ENCODE measurements around the gene NSF. TPM values are rescaled to one million over a fixed set of nuclear protein-coding genes. Genes with fewer than 3 reads are reported as not detected.
"Not testable (repeated sequence)": the region's sequence is repeated elsewhere in the genome, so short reads cannot be mapped to it uniquely, and the experiment has no call there.

NSF gene
- polyA plus RNA-seq, 1 donor: 29.6 TPM

DNA sequence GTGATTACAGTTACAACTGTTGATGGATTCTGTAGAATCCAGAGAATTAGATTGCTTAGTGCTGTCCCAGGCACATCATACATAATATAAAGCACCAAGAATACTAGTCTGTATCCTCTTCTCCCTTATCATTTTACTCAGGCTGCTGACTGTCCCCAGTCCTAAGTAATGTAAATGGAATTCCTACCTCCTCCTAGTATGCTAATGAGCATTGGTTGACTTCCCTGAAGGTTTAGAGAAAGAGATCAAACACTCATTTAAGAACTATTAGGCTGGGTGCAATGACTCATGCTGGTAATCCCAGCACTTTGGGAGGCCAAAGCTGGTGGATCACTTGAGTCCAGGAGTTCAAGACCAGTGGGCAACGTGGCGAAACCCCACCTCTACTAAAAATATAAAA lies 37.0 kb downstream of the NSF start:
- DNase-seq; H3K4me1 ChIP-seq (ENCODE audit: control insufficient read depth, insufficient read depth, low read length); H3K27me3 ChIP-seq (ENCODE audit: control insufficient read depth, insufficient read depth, low read length); H3K36me3 ChIP-seq (ENCODE audit: control insufficient read depth, insufficient read depth, low read length); H3K4me3 ChIP-seq (ENCODE audit: low read length); H3K27ac ChIP-seq (ENCODE audit: low read length); H3K9me3 ChIP-seq (ENCODE audit: control insufficient read depth, low read depth, low read length): not testable (repeated sequence)
- WGBS (ENCODE audit: insufficient coverage, low lambda C conversion rate): no CpG with 5 or more reads among the region's 2 CpGs

DNA sequence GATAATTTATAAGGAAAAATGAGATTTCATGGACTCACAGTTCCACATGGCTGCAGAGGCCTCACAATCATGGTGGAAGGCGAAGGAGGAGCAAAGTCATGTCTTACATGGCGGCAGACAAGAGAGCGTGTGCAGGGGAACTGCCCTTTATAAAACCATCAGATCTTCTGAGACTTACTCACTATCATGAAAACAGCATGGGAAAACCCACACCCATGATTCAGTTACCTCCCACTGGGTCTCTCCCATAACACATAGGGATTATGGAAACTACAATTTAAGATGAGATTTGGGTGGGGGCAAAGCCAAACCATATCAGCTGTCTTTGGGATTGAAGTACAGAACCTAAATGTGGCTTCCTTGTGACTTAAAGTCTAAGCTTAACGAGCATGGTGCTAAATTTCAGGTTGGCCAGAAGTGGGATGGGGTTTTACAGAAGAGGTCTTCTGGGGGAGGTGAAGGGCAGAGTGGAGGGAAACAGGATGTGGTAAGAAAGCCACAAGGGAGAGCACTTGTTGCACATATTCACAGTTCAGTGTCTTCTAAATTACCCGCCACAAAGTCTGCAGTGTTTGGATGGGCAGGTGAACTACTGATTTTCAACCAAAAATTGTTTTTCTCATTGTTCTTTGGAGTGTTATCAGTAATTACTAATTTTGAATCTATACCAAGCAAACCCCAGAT lies 38.4 kb downstream of the NSF start:
- not testable (repeated sequence) for H3K9me3 ChIP-seq (ENCODE audit: control insufficient read depth, low read depth, low read length); H3K4me1 ChIP-seq (ENCODE audit: control insufficient read depth, insufficient read depth, low read length); DNase-seq; H3K27ac ChIP-seq (ENCODE audit: low read length); H3K36me3 ChIP-seq (ENCODE audit: control insufficient read depth, insufficient read depth, low read length); H3K27me3 ChIP-seq (ENCODE audit: control insufficient read depth, insufficient read depth, low read length); H3K4me3 ChIP-seq (ENCODE audit: low read length)
- no CpG with 5 or more reads among the region's 5 CpGs for WGBS (ENCODE audit: insufficient coverage, low lambda C conversion rate)

DNA sequence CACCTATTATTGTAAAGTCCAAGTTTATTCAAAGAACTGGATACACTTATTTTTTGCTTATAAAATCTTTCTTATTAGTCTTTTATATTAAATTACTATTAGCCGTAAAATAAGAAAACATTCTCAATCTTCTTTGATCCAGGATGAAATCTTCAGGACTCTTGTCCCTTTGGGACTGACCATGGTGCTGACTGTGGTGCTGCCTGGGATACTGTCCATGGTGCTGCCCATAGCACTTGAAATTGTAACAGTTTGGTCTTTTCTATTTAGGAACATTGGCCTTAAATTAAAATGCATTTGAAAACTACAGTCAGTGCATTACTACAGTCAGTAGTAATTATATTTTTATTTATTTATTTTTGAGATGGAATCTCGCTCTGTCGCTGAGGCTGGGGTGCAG lies 41.7 kb downstream of the NSF start:
- WGBS (ENCODE audit: insufficient coverage, low lambda C conversion rate): no CpG with 5 or more reads among the region's 3 CpGs
- H3K27ac ChIP-seq (ENCODE audit: low read length); H3K27me3 ChIP-seq (ENCODE audit: control insufficient read depth, insufficient read depth, low read length); H3K4me3 ChIP-seq (ENCODE audit: low read length); H3K36me3 ChIP-seq (ENCODE audit: control insufficient read depth, insufficient read depth, low read length); H3K4me1 ChIP-seq (ENCODE audit: control insufficient read depth, insufficient read depth, low read length); DNase-seq; H3K9me3 ChIP-seq (ENCODE audit: control insufficient read depth, low read depth, low read length): not testable (repeated sequence)

DNA sequence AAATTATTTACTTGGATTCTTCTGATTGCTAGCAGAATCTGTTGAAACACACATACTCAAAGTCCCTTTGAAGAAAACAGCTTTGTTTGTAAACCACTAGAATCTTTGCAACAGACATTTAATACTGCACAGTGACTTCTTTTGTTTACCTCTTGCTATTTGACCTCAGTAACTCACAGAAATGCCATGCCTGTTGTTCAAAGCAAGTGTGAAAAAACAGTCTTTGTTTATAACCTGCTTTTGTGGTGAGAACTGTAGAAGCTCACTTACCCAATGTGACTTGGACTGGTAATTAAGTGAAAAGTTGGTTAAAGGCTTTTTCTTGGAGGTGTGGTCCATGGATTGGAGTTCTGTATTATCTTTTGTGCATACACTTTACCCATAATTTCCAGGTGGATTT lies 44.4 kb downstream of the NSF start:
- H3K27me3 ChIP-seq (ENCODE audit: control insufficient read depth, insufficient read depth, low read length); H3K4me3 ChIP-seq (ENCODE audit: low read length); H3K36me3 ChIP-seq (ENCODE audit: control insufficient read depth, insufficient read depth, low read length); H3K4me1 ChIP-seq (ENCODE audit: control insufficient read depth, insufficient read depth, low read length); H3K27ac ChIP-seq (ENCODE audit: low read length); H3K9me3 ChIP-seq (ENCODE audit: control insufficient read depth, low read depth, low read length); DNase-seq: not testable (repeated sequence)

DNA sequence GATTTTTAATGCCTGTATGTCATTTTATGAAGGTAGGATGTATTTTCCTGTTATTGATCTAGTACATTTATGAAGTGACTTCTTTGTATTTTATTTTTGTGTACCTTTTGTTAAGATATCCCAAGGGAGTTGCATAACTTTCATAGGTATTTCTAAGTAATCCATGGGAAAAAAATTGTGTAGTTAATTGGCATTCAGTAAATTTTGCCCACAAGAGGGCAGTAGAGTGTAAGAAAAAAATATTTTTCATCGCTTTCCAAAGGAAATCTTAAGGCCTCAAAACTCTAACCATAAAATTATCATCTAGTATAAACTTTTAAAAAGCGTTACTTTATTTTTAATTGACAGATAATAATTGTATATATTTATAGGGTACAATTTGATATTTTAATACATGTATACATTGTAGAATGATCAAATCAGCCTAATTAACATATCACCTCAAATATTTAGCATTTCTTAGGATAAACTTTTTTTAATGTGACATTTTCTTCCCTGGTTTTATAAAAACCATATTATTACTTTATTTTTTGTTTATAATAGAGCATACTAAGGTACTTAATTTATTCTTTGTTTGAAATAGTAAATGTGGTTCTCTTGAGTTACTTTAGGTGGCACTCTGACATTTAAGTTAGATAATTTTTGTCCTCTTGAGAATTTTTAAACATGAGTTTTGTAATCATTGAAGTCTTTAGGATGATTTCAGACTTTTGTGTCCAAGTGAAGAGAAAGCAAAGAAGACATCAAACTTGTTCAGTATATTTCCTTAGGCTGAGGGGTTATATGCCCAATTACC lies 51.6 kb downstream of the NSF start:
- DNase-seq; H3K27ac ChIP-seq (ENCODE audit: low read length); H3K4me3 ChIP-seq (ENCODE audit: low read length); H3K9me3 ChIP-seq (ENCODE audit: control insufficient read depth, low read depth, low read length); H3K4me1 ChIP-seq (ENCODE audit: control insufficient read depth, insufficient read depth, low read length); H3K36me3 ChIP-seq (ENCODE audit: control insufficient read depth, insufficient read depth, low read length); H3K27me3 ChIP-seq (ENCODE audit: control insufficient read depth, insufficient read depth, low read length): not testable (repeated sequence)
- no CpG with 5 or more reads among the region's 2 CpGs for WGBS (ENCODE audit: insufficient coverage, low lambda C conversion rate)

DNA sequence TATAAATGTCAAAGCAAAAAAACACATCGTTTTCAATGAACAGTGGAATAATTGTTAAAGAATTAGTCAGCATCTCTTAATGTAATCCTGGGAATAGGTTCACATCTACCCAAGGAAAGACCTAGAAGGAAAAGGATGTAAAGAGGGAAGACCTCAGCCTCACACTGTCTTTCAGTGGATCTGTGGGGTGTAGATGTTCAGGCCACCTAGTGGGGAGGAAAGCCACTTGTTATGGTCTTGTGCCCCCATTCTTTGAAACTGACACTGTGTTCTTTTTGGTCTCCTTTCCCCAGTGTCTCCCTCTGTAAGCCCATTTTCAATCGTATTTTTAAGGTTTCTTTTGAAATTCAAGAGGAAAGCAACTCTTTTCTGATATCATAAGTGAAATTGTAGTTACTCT lies 56.8 kb downstream of the NSF start:
- not testable (repeated sequence) for H3K4me1 ChIP-seq (ENCODE audit: control insufficient read depth, insufficient read depth, low read length); H3K27me3 ChIP-seq (ENCODE audit: control insufficient read depth, insufficient read depth, low read length); H3K36me3 ChIP-seq (ENCODE audit: control insufficient read depth, insufficient read depth, low read length); H3K9me3 ChIP-seq (ENCODE audit: control insufficient read depth, low read depth, low read length); DNase-seq; H3K27ac ChIP-seq (ENCODE audit: low read length); H3K4me3 ChIP-seq (ENCODE audit: low read length)
- WGBS (ENCODE audit: insufficient coverage, low lambda C conversion rate): no CpG with 5 or more reads among the region's 2 CpGs

DNA sequence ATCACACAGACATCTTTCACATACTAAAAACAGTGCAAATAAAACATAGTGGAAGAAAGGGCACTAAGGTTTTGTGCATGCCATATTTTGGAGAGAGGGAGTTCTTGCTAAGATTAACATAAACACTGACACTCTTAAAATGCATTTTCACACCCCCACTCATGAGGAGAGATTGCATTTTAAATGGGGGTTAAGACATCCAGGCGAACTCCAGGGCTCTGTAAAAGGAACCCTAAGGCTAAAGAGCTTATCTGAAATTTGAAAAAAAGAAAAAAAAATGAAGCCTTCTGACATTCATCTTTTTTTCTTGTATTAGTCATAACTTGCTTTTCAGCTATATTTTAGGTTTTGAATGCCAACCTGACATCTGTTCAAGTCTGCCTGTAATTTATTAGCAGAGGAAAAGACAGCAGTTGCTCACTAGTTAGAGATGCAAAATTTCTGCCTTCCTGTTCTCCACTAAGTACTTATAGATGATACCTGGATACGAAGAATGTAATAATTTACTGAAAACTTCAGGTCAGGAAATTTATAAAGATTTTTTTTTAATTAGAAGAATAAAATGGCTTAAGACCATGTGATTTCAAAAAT lies 57.3 kb downstream of the NSF start:
- H3K4me1 ChIP-seq (ENCODE audit: control insufficient read depth, insufficient read depth, low read length); H3K36me3 ChIP-seq (ENCODE audit: control insufficient read depth, insufficient read depth, low read length); H3K9me3 ChIP-seq (ENCODE audit: control insufficient read depth, low read depth, low read length); H3K4me3 ChIP-seq (ENCODE audit: low read length); H3K27ac ChIP-seq (ENCODE audit: low read length); H3K27me3 ChIP-seq (ENCODE audit: control insufficient read depth, insufficient read depth, low read length); DNase-seq: not testable (repeated sequence)
- WGBS (ENCODE audit: insufficient coverage, low lambda C conversion rate): no CpG with 5 or more reads among the region's 2 CpGs

DNA sequence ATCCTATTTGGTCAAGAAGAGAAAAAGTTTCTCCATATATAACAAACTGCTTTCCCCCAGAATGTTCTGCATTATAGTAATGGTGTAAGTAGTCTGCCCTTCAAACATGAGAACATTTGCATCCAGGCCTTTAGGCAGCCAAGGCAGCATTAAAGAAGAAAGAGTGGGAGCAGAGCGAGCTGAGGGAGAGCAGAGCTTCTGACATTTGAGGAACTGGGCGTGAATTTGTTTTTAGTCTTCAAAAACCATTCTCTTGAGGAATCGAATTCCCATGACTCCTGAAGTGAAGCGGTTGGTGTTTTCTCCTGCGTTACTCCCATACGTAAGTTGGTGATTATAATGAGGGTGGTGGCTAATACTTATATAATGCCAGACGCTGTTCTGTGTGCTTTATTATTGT lies 58.8 kb downstream of the NSF start:
- not testable (repeated sequence) for H3K27me3 ChIP-seq (ENCODE audit: control insufficient read depth, insufficient read depth, low read length); H3K36me3 ChIP-seq (ENCODE audit: control insufficient read depth, insufficient read depth, low read length); H3K4me1 ChIP-seq (ENCODE audit: control insufficient read depth, insufficient read depth, low read length); H3K27ac ChIP-seq (ENCODE audit: low read length); H3K9me3 ChIP-seq (ENCODE audit: control insufficient read depth, low read depth, low read length); H3K4me3 ChIP-seq (ENCODE audit: low read length)
- 100% methylated on average over 1 of the region's 7 CpGs for WGBS (ENCODE audit: insufficient coverage, low lambda C conversion rate)
- DNase-seq: peak in 1 of 2 donors; percentile 0

DNA sequence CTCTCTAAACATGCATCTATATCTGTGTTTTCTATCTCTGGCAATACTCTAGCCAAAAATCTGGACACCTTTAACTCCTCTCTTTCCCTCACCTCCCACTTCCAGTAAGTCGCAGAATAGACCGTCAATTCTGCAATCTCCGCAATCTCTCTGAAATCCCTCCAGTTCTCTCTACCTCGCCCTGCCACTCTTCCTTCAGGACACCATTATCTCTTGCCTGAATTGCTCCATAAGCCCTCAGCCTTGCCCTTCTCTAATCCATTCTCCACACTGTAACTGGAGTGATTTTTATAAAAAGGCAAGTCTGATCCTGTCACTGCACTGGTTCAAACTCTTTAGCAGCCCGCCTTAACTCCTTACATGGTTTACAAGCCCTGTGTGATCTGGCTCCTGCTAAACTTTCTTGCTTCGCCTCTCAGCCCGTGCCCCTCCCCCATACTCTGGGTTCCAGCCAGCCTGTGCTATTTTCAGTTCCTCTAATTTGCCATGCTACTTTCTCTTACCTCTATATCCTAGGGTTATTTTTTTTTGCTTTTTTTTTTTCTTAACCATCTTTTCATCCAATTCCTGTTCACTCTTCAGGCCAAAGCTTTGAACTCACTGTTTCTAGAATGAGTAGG lies 61.7 kb downstream of the NSF start:
- H3K9me3 ChIP-seq (ENCODE audit: control insufficient read depth, low read depth, low read length); H3K4me3 ChIP-seq (ENCODE audit: low read length); H3K4me1 ChIP-seq (ENCODE audit: control insufficient read depth, insufficient read depth, low read length); H3K36me3 ChIP-seq (ENCODE audit: control insufficient read depth, insufficient read depth, low read length); H3K27ac ChIP-seq (ENCODE audit: low read length); H3K27me3 ChIP-seq (ENCODE audit: control insufficient read depth, insufficient read depth, low read length); DNase-seq: not testable (repeated sequence)
- WGBS (ENCODE audit: insufficient coverage, low lambda C conversion rate): no CpG with 5 or more reads among the region's 7 CpGs

DNA sequence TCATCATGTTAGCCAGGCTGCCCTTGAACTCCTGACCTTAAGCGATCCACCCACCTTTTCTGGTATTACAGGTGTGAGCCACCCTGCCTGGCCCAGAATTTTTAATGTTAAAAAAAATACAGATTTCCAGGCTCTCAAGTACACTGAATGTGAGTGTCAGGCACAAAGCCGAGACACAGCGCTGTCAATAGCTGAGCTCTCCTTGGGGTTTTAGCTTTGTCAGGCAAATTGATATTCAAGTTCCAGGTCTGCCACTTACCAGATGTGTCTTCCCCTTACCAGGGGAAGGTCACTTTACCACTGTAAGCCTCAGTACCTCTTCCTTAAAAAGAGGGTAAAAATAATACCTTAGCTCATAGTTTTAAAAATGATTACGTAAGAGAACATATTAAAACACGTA lies 67.8 kb downstream of the NSF start:
- H3K9me3 ChIP-seq (ENCODE audit: control insufficient read depth, low read depth, low read length); H3K36me3 ChIP-seq (ENCODE audit: control insufficient read depth, insufficient read depth, low read length); H3K4me3 ChIP-seq (ENCODE audit: low read length); H3K27ac ChIP-seq (ENCODE audit: low read length); H3K4me1 ChIP-seq (ENCODE audit: control insufficient read depth, insufficient read depth, low read length); DNase-seq; H3K27me3 ChIP-seq (ENCODE audit: control insufficient read depth, insufficient read depth, low read length): not testable (repeated sequence)
- WGBS (ENCODE audit: insufficient coverage, low lambda C conversion rate): no CpG with 5 or more reads among the region's 5 CpGs
